Measurements from ENCODE around the gene CXCL14. TPM values are rescaled to one million over a fixed set of nuclear protein-coding genes. Genes with fewer than 3 reads are reported as not detected.
"Not testable (repeated sequence)": the region's sequence is repeated elsewhere in the genome, so short reads cannot be mapped to it uniquely, and the experiment has no call there.

CXCL14 gene
- total RNA-seq, 1 experiment from 2014 or later, result not detected

- no peak for DNase-seq (ENCODE audit: low read depth)
These were observed 35.1 kb downstream of the CXCL14 start for GRCh38 chr5:135543485-135544304.

DNA sequence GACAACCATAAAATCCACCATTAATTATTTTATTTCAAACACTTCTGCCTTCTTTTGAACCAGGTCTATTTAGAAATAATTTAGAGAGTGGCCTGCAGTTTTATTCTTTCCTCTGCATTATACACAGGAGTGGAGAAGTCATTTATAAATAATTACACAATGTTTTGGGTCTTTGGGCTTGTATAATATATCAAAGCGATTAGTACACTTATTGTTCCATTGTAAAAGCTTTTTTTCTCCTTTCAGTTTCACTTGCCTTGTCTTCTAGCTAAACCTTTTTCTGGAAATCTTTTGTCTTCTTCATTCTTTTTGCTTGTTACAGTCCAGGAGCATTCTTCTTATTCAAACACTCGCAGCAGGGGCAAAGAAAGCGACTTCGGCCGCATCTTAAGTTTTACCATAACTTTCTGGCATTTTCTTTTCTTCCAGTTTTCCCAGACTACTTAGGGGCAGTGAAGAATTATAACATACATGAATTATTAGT is 35.7 kb downstream of the CXCL14 start:
- DNase-seq (ENCODE audit: low read depth), result no peak

- DNase-seq (ENCODE audit: low read depth), result no peak
These were observed 36.8 kb downstream of the CXCL14 start for GRCh38 chr5:135541807-135542502.

DNA sequence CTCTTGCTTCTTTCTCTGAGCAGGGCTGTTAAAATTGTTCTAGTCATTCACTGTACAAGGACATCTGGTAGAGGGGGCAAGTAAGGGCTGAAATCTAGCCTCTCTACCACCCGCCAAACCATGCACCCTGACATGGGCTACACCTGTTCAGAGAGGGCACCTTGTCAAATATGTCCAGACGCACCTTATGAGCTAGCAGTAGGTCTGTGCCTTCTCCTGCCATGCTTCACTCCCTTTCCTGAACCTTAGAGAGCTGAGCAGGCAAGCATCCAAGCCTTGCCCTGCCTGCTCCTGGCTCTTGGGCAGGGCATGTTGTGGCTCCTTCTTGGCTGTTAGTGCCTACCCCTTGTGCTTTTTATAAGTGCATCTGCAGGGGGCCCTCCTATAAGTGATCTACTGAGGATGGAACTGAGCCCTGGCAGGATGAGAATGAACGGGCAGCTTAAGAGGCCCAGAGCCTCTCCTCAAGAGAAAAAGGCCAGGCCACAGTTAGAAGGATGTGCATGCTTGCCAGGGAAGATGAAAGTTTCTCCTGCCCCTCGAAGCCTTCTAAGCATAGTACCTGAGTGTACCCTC is 39.3 kb downstream of the CXCL14 start:
- no peak for DNase-seq (ENCODE audit: low read depth)

- no peak for DNase-seq (ENCODE audit: low read depth)
These were observed 40.5 kb downstream of the CXCL14 start for GRCh38 chr5:135538261-135538660.

GRCh38 chr5:135537745-135538144 is 41.0 kb downstream of the CXCL14 start:
- no peak for DNase-seq (ENCODE audit: low read depth)

GRCh38 chr5:135537271-135537670 is 41.5 kb downstream of the CXCL14 start:
- no peak for DNase-seq (ENCODE audit: low read depth)

GRCh38 chr5:135535820-135536801 is 42.7 kb downstream of the CXCL14 start, which contains the start of gene NEUROG1:
TSS of gene NEUROG1 (minus strand) at chr5:135535964. CDS start at chr5:135535690, 274 bp downstream.
- no peak for DNase-seq (ENCODE audit: low read depth)

DNA sequence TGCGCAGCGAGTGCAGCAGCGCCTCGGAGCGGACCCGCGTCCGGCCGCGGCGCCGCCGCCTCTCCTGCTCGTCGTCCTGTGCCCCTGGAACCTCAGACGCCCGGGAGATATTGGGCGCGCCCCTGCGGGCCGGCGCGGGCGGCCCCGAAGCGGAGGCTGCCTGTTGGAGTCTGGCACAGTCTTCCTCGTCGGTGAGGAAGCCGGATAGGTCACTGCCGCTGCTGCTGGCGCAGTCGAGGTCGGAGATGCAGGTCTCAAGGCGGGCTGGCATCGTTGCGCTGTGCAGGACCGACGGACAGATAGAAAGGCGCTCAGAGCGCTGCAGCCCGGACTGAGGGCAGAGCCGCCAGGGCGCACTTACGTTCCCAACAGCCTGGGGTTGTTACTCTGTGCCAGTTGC is 43.4 kb downstream of the CXCL14 start:
- DNase-seq (ENCODE audit: low read depth), result no peak

DNA sequence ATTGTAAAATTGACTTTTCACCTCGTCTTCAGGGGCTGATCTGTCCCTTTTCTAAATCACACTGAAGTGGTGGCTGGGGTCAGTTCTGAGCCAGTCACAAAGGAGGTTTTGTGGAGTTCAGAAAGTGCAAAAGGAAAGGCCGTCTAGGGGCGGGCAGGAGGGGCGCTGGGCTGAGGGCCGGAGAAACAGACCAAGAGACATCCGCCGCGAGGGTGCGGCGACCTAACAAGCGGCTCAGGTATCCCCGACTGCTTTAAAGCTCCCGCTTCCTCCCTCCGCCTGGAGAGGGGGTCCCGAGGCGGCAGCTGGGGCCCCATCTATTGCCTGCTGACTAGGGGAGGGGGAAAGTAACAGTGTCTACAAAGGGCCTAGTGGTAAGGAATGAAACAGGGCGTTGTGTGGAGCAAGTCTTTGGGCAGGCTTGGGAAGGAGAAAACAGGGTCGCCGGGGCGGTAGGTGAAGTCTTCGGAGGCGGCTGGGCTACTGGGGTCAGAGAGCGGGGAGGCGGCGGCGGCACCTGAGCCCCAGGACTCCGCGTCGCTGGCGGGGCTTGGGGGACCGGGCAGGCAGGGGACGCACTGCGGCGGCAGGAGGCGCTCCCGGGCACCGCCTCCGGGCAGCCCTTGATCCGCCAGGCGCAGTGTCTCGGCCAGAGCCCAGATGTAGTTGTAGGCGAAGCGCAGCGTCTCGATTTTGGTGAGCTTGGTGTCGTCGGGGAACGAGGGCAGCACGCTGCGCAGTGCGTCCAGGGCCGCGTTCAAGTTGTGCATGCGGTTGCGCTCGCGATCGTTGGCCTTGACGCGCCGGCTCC is 44.0 kb downstream of the CXCL14 start:
- no peak for DNase-seq (ENCODE audit: low read depth)

DNA sequence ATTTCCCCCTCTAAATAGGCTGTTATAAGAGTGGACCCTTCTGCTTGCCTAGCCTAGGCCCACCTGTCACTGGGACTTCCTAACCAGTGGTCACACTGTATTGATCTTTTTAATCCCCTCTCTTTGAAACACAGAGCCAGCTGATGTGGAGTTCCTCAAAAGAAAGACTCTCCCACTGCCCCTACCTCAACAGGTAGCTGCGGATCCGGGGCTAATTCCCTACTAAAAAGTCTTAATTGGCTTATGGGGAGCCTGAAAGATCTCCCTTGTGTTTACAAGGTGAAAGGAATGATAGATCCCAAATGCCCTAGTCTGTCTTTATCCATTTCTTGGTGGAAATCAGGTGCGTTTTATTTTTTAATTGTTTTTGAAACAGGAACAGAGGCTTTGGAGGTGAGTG is 45.0 kb downstream of the CXCL14 start:
- no peak for DNase-seq (ENCODE audit: low read depth)

DNA sequence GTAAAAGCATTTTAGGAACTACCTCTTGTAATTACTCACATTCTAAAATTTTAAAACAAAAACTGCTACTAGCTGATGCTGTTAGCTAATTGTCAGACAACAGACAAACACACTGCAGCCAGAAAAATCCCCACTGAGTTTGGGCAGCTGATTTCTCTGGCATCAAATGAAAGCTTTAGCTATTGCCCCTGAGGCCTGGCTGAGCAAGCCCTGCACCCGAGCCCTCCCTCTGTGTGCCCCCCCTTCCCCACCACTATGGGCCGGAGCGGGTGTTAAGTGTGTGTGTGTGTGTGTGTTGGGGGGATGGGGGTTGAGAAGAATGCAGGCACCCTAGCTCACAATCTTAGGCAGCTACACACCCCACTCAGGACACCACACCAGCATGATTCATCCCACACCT is 45.5 kb downstream of the CXCL14 start:
- DNase-seq (ENCODE audit: low read depth), result no peak

DNA sequence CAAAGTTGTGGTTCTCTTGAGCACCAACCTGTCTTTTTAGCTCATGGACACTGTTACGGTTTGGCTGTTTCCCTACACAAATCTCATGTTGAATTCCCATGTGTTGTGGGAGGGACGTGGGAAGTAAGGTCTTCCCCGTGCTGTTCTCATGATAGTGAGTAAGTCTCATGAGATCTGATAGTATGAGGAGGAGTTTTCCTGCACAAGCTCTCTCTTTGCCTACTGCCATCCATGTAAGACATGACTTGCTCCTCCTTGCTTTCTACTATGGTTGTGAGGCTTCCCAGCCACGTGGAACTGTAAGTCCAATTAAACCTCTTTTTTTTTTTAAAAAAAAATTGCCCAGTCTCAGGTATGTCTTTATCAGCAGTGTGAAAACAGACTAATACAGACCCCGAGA is 49.2 kb downstream of the CXCL14 start:
- not testable (repeated sequence) for DNase-seq (ENCODE audit: low read depth)

- DNase-seq (ENCODE audit: low read depth), result no peak
These were observed 51.9 kb downstream of the CXCL14 start for GRCh38 chr5:135526924-135527323.

DNA sequence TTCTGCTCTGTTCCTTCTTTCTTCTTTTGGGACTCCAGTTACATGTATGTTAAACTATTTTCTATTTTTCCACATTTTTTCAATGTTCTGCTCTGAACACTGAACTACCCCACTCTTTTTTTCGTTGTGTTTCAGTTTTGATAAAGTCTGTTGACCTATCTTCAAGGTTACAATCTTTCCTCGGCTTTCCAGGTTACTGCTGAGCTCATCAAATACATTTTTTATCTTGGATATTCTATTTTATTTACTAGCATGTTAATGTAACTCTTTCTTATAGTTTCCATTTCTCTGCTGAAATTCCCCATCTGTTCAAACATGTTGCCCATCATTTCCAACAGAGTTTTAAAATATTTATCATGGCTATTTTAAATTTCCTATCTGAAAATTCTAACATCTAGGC is 56.8 kb downstream of the CXCL14 start:
- DNase-seq (ENCODE audit: low read depth), result no peak

Other genes with a start within 250 kb of the CXCL14 start
- 311 and 355 TPM in 2 replicates for gene MACROH2A1, start 179.8 kb downstream of the CXCL14 start, total RNA-seq (2014; rRNA removed; shearing (Covaris generic))
- not detected in 2 replicates for gene DCANP1, start 131.6 kb downstream of the CXCL14 start, total RNA-seq (2014; rRNA removed; shearing (Covaris generic))
- gene TIFAB, start 126.6 kb downstream of the CXCL14 start, total RNA-seq (2014; rRNA removed; shearing (Covaris generic)), result not detected in 2 replicates
- not detected in 2 replicates for gene NEUROG1, start 43.0 kb downstream of the CXCL14 start, total RNA-seq (2014; rRNA removed; shearing (Covaris generic))